WTC11 (cell line): ENCODE measurements around the gene GPR160. TPM values are rescaled to one million over a fixed set of nuclear protein-coding genes. Genes with fewer than 3 reads are reported as not detected.

Experiments used
- ATAC-seq: fragments of 200-7000 bp; cut with Tn5 transposase; 2 replicates; pipeline ENCODE4 v1.10.0; 2021; ENCODE audit warnings: mild to moderate bottlenecking, moderate library complexity
- CTCF ChIA-PET: fragments of 300-600 bp; sonication (Branson Sonifier 250); formaldehyde crosslinking; loops from one replicate; lab custom pipeline; 2021; ENCODE audit warnings: antibody characterized with exemption; lab: Charles Lee
- POLR2A ChIA-PET: fragments of 350-600 bp; sonication (Branson Sonifier 250); formaldehyde crosslinking; loops from one replicate; lab custom pipeline; 2021; ENCODE audit warnings: antibody characterized with exemption; lab: Charles Lee
- DNase-seq: peaks from one replicate; pipeline ENCODE4 v3.0.0; 2021; ENCODE audit warnings: low spot score
- H3K27ac Mint-ChIP-seq: 2 replicates; pipeline ENCODE4 v1.8.0; 2021; ENCODE audit warnings: mixed read lengths
- H3K27me3 Mint-ChIP-seq: 2 replicates; pipeline ENCODE4 v1.8.0; 2021; ENCODE audit warnings: low read depth, mild to moderate bottlenecking, moderate library complexity, mixed read lengths
- H3K36me3 Mint-ChIP-seq: 2 replicates; pipeline ENCODE4 v1.8.0; 2021; ENCODE audit warnings: mixed read lengths
- H3K4me1 Mint-ChIP-seq: 2 replicates; pipeline ENCODE4 v1.8.0; 2022; ENCODE audit warnings: mixed read lengths
- H3K4me3 Mint-ChIP-seq: 2 replicates; pipeline ENCODE4 v1.8.0; 2021; ENCODE audit warnings: mild to moderate bottlenecking, moderate library complexity, mixed read lengths
- H3K9me3 Mint-ChIP-seq: 2 replicates; pipeline ENCODE4 v1.8.0; 2021; ENCODE audit warnings: mixed read lengths
- CBFB ChIP-seq: sonication (generic); formaldehyde crosslinking; IDR thresholded peaks from 2 replicates; pipeline ENCODE4 v1.8.1; 2022; ENCODE audit warnings: mild to moderate bottlenecking, low read depth, missing genetic modification reagents
- ETV6 ChIP-seq: sonication (generic); formaldehyde crosslinking; IDR thresholded peaks from 2 replicates; pipeline ENCODE4 v1.8.1; 2022; ENCODE audit warnings: mild to moderate bottlenecking, missing genetic modification reagents
- FOXJ3 ChIP-seq: sonication (generic); formaldehyde crosslinking; IDR thresholded peaks from 2 replicates; pipeline ENCODE4 v1.9.0; 2021; ENCODE audit warnings: missing genetic modification reagents, mild to moderate bottlenecking, borderline replicate concordance
- FOXP1 ChIP-seq: sonication (generic); formaldehyde crosslinking; IDR thresholded peaks from 2 replicates; pipeline ENCODE4 v1.8.0; 2022; ENCODE audit warnings: missing genetic modification reagents, mild to moderate bottlenecking, moderate library complexity, borderline replicate concordance
- HMGA2 ChIP-seq: fragments of 250-450 bp; sonication (Bioruptor Pico); IDR thresholded peaks from 2 replicates; pipeline ENCODE4 v1.4.0; 2021; ENCODE audit warnings: mild to moderate bottlenecking, moderate library complexity
- JUN ChIP-seq: sonication (generic); formaldehyde crosslinking; IDR thresholded peaks from 2 replicates; pipeline ENCODE4 v1.8.0; 2023; ENCODE audit warnings: mild to moderate bottlenecking, missing genetic modification reagents
- KAT7 ChIP-seq: sonication (generic); formaldehyde crosslinking; IDR thresholded peaks from 2 replicates; pipeline ENCODE4 v1.8.1; 2023; ENCODE audit warnings: missing genetic modification reagents, mild to moderate bottlenecking, borderline replicate concordance
- MXD4 ChIP-seq: fragments of 250-450 bp; sonication (Bioruptor Pico); IDR thresholded peaks from 2 replicates; pipeline ENCODE4 v1.8.0; 2021; ENCODE audit warnings: mild to moderate bottlenecking, moderate library complexity, borderline replicate concordance
- NFE2L1 ChIP-seq: sonication (generic); formaldehyde crosslinking; IDR thresholded peaks from 2 replicates; pipeline ENCODE4 v1.8.1; 2023; ENCODE audit warnings: missing genetic modification reagents
- NR1H2 ChIP-seq: sonication (generic); formaldehyde crosslinking; IDR thresholded peaks from 2 replicates; pipeline ENCODE4 v1.9.0; 2021; ENCODE audit warnings: mild to moderate bottlenecking, moderate library complexity, missing genetic modification reagents
- TCF7 ChIP-seq: sonication (generic); formaldehyde crosslinking; IDR thresholded peaks from 2 replicates; pipeline ENCODE4 v1.8.0; 2022; ENCODE audit warnings: mild to moderate bottlenecking, low read depth, missing genetic modification reagents, moderate library complexity
- ZBTB21 ChIP-seq: sonication (generic); formaldehyde crosslinking; IDR thresholded peaks from 2 replicates; pipeline ENCODE4 v1.8.1; 2023; ENCODE audit warnings: mild to moderate bottlenecking, missing genetic modification reagents, borderline replicate concordance
- ZNF219 ChIP-seq: sonication (generic); formaldehyde crosslinking; IDR thresholded peaks from 2 replicates; pipeline ENCODE4 v1.8.0; 2023; ENCODE audit warnings: missing genetic modification reagents, mild to moderate bottlenecking, borderline replicate concordance
- ZNF281 ChIP-seq: sonication (generic); formaldehyde crosslinking; IDR thresholded peaks from 2 replicates; pipeline ENCODE4 v1.8.0; 2023; ENCODE audit warnings: mild to moderate bottlenecking, missing genetic modification reagents
- ZNF317 ChIP-seq: sonication (generic); formaldehyde crosslinking; IDR thresholded peaks from 2 replicates; pipeline ENCODE4 v1.8.1; 2023; ENCODE audit warnings: low read depth, mild to moderate bottlenecking, moderate library complexity, missing genetic modification reagents, borderline replicate concordance
- ZNF512 ChIP-seq: sonication (generic); formaldehyde crosslinking; IDR thresholded peaks from 2 replicates; pipeline ENCODE4 v1.8.1; 2022; ENCODE audit warnings: missing genetic modification reagents, borderline replicate concordance
- ZNF532 ChIP-seq: fragments of 250-450 bp; sonication (Bioruptor Pico); IDR thresholded peaks from 2 replicates; pipeline ENCODE4 v1.9.0; 2021; ENCODE audit warnings: mild to moderate bottlenecking, borderline replicate concordance
- total RNA-seq: library from RNA; stranded (reverse); gene quantifications from 3 replicates; pipeline ENCODE4 v1.2.3, GENCODE V29; 2021
- TF ChIP-seq, protein P1 (sequence below): fragments of 250-450 bp; sonication (Bioruptor Pico); IDR thresholded peaks from 2 replicates; pipeline ENCODE4 v1.8.0; 2021; ENCODE audit warnings: mild to moderate bottlenecking
- TF ChIP-seq, protein P2 (sequence below): sonication (generic); formaldehyde crosslinking; IDR thresholded peaks from 2 replicates; pipeline ENCODE4 v1.8.0; 2023; ENCODE audit warnings: missing genetic modification reagents
- TF ChIP-seq, protein P3 (sequence below): sonication (generic); formaldehyde crosslinking; IDR thresholded peaks from 2 replicates; pipeline ENCODE4 v1.8.1; 2022; ENCODE audit warnings: low read depth, mild to moderate bottlenecking, moderate library complexity, missing genetic modification reagents, borderline replicate concordance
- TF ChIP-seq, protein P4 (sequence below): sonication (generic); formaldehyde crosslinking; IDR thresholded peaks from 2 replicates; pipeline ENCODE4 v1.8.1; 2023; ENCODE audit warnings: mild to moderate bottlenecking, moderate library complexity, missing genetic modification reagents

Gene GPR160
- total RNA-seq, 1 experiment from 2014 or later, result 28.9 TPM

GRCh38 chr3:170023165-170023564, 14.6 kb upstream of the GPR160 start:
- TF ChIP-seq ZBTB21 (CRISPR knock-in tag), result no peak
- no peak for TF ChIP-seq CBFB (CRISPR knock-in tag)
- TF ChIP-seq FOXP1, result no peak
- no peak for TF ChIP-seq ZNF219 (CRISPR knock-in tag)
- TF ChIP-seq, protein P1, sequence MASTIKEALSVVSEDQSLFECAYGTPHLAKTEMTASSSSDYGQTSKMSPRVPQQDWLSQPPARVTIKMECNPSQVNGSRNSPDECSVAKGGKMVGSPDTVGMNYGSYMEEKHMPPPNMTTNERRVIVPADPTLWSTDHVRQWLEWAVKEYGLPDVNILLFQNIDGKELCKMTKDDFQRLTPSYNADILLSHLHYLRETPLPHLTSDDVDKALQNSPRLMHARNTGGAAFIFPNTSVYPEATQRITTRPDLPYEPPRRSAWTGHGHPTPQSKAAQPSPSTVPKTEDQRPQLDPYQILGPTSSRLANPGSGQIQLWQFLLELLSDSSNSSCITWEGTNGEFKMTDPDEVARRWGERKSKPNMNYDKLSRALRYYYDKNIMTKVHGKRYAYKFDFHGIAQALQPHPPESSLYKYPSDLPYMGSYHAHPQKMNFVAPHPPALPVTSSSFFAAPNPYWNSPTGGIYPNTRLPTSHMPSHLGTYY, result no peak
- TF ChIP-seq FOXJ3 (CRISPR knock-in tag), result no peak
- no peak for TF ChIP-seq KAT7 (CRISPR knock-in tag)
- no peak for TF ChIP-seq NFE2L1
- no peak for TF ChIP-seq JUN (CRISPR knock-in tag)
- TF ChIP-seq ZNF281 (CRISPR knock-in tag), result no peak
- TF ChIP-seq TCF7 (CRISPR knock-in tag), result no peak
- no peak for TF ChIP-seq MXD4 (CRISPR knock-in tag)
- no peak for TF ChIP-seq ZNF532
- TF ChIP-seq ZNF317 (CRISPR knock-in tag), result no peak
- TF ChIP-seq ZNF512 (CRISPR knock-in tag), result no peak
- no peak for TF ChIP-seq ETV6 (CRISPR knock-in tag)
- TF ChIP-seq, all 79 proteins: peak for 0
- H3K4me3 Mint-ChIP-seq, result no peak overlapping the region
- H3K4me1 Mint-ChIP-seq, result no peaks in the 10 kb centered on the region
- CTCF ChIA-PET, result no interaction called here
- ATAC-seq (no peak), DNase-seq (no peak)
- no peaks in the 10 kb centered on the region for H3K9me3 Mint-ChIP-seq
- no peak overlapping the region for H3K27ac Mint-ChIP-seq
- POLR2A ChIA-PET, result no interaction called here
- no peaks in the 10 kb centered on the region for H3K36me3 Mint-ChIP-seq
- H3K27me3 Mint-ChIP-seq, result no peaks in the 10 kb centered on the region

DNA sequence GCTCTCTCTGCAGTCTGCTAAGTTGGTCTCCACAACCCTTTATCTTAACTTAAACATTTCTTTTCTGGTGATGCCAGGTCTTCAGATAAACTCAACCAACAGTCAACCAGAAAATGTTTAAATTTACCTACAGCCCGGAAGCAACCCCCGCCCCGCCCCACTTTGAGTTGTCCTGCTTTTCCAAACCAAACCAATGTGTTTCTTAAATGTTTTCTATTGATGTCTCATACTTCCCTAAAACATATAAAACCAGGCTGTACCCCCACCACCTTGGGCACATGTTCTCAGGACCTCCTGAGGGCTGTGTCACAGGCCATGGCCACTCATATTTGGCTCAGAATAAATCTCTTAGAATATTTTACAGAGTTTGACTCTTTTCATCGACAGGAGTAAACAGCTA, 13.2 kb upstream of the GPR160 start:
- H3K4me1 Mint-ChIP-seq, result no peaks in the 10 kb centered on the region
- no peaks in the 10 kb centered on the region for H3K9me3 Mint-ChIP-seq
- CTCF ChIA-PET, result no interaction called here
- no peaks in the 10 kb centered on the region for H3K36me3 Mint-ChIP-seq
- no peak overlapping the region for H3K27ac Mint-ChIP-seq
- no peak overlapping the region for H3K4me3 Mint-ChIP-seq
- ATAC-seq, result no peak
- POLR2A ChIA-PET, result no interaction called here
- H3K27me3 Mint-ChIP-seq, result no peaks in the 10 kb centered on the region
- no peak for DNase-seq
- TF ChIP-seq NR1H2 (no peak), HMGA2 (no peak)
- TF ChIP-seq, protein P2, sequence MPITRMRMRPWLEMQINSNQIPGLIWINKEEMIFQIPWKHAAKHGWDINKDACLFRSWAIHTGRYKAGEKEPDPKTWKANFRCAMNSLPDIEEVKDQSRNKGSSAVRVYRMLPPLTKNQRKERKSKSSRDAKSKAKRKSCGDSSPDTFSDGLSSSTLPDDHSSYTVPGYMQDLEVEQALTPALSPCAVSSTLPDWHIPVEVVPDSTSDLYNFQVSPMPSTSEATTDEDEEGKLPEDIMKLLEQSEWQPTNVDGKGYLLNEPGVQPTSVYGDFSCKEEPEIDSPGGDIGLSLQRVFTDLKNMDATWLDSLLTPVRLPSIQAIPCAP (CRISPR knock-in tag), result no peak
- TF ChIP-seq, protein P3, sequence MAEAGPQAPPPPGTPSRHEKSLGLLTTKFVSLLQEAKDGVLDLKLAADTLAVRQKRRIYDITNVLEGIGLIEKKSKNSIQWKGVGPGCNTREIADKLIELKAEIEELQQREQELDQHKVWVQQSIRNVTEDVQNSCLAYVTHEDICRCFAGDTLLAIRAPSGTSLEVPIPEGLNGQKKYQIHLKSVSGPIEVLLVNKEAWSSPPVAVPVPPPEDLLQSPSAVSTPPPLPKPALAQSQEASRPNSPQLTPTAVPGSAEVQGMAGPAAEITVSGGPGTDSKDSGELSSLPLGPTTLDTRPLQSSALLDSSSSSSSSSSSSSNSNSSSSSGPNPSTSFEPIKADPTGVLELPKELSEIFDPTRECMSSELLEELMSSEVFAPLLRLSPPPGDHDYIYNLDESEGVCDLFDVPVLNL (CRISPR knock-in tag), result no peak
- TF ChIP-seq, protein P4, sequence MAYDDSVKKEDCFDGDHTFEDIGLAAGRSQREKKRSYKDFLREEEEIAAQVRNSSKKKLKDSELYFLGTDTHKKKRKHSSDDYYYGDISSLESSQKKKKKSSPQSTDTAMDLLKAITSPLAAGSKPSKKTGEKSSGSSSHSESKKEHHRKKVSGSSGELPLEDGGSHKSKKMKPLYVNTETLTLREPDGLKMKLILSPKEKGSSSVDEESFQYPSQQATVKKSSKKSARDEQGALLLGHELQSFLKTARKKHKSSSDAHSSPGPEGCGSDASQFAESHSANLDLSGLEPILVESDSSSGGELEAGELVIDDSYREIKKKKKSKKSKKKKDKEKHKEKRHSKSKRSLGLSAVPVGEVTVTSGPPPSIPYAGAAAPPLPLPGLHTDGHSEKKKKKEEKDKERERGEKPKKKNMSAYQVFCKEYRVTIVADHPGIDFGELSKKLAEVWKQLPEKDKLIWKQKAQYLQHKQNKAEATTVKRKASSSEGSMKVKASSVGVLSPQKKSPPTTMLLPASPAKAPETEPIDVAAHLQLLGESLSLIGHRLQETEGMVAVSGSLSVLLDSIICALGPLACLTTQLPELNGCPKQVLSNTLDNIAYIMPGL (CRISPR knock-in tag), result no peak
